Measurements from ENCODE around the gene HELZ. TPM values are rescaled to one million over a fixed set of nuclear protein-coding genes. Genes with fewer than 3 reads are reported as not detected.
"Not testable (repeated sequence)": the region's sequence is repeated elsewhere in the genome, so short reads cannot be mapped to it uniquely, and the experiment has no call there.

HELZ gene
- total RNA-seq, 1 donor from 2014 or later = 27.6 TPM

GRCh38 chr17:67052720-67053437, 192.1 kb downstream of the HELZ start:
- DNase-seq (ENCODE audit: low read depth in 2 of 2) = no peak

DNA sequence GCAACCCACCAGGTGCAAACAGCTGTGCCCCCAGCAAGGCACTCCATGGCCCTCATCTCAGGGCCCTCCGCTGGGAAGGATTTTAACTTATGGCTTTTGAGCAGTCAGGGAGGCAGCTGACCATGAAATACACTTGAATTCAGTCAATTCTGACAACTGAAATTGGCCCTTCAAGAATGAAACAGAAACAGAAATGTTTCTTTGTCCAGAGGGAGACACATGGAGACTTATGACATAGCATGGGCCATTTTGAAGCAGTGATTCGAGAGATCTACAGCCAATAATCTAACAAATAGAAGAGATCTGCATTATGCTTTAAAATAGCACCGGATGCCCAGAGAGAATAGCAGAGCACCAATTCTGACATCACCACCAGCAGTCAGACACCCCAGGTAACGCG, 193.2 kb downstream of the HELZ start:
- no peak for DNase-seq (ENCODE audit: low read depth in 2 of 2)

DNA sequence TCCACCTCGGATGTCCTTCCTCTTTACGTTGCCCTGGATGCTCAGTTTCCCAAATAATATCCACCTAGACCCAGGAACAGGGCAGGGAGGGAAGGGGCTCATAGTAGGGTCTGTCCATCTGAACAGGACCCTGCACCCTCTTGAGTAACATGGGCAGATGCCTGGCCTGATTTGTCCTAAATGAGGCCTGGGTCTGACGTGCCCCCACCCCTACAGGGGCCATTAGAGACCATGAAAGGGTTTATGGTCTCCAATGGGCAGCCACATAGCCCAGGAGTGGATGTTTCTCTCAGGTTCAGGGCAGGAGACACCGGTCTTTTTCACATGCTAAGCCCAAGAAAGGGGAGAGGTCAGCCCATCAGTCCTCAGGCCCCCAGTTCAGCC, 193.8 kb downstream of the HELZ start:
- DNase-seq (ENCODE audit: low read depth in 2 of 2) = no peak

DNA sequence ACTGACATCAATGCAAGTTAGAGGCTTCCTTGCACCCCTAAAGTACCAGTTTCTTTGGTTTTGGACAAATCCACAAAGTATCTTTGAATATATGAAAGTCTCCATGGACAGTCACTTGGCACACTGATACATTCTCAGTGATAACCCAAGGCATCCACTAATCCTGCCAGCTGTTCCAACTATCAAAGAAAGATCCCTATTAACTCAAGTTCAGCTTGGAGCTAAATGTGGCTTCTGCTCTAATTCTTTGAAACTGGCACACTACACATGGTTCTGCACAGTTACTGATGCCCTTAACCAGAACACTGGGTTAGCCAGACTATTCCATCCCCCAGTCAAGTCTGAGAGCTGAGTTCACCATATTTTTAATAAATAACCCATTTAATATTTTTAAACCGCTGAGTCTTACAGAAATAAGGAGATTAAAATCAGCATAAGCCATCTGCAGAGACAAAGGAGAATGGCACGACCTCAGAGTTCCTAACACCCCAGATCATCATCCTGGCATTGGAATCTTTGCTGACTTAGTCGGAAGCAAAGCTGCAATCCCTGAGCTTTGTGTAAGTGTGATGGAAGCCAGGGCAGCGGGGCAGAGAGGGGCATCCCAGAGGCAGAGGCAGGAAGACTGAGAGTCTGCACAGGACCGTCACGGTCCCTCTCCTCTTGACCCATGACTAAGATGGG, 194.4 kb downstream of the HELZ start:
- no peak for DNase-seq (ENCODE audit: low read depth in 2 of 2)

GRCh38 chr17:67050066-67050465, 194.9 kb downstream of the HELZ start:
- DNase-seq (ENCODE audit: low read depth in 2 of 2) = no peak

DNA sequence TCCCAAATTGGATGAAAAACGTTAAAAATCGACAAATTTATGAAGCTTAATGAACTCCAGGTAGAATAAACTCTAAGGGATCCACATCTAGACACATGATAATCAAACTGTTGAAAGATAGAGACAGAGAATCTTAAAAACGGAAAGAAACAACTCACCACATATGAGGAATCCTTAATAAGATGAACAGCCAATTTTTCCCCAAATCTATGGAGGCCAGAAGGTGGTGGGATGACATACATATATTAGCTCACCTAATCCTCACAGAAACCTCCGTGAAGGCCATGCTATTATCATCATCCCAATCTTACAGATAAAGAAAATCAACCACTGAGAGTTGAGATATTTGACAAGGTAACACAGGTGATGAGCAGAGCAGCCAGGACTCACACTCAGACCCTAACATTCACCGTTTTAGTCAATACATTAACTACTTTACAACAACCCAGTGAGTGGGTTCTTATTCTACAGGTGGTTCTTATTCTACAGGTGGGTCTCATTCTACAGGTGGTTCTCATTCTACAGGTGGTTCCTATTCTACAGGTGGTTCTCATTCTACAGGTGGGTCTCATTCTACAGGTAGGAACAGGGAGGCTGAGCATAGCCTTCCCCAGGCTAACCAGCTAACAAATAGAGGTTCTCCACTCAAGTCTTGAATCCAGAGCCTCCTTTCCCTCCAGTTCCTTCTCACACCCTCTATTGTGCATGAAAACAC, 195.8 kb downstream of the HELZ start:
- DNase-seq (ENCODE audit: low read depth in 2 of 2) = no peak

DNA sequence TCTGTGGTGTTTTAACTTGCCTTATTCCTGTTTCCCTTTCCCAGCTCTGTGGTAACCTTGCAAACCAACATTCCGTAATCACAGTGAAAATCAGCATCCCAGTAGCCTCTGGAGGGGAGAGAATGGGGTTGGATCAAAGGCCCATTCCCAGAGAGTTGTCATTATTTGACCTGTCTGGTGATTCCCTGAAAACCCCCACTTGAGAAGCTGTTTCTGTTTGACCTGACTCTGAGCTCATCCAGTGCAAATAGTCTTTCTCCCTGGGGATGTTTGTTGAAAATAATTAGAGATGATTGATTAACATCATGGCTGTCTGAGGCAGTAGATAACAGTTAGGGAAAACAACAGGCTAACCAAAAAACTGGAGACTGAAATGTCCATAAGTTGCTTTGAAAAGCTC, 197.6 kb downstream of the HELZ start:
- DNase-seq (ENCODE audit: low read depth in 2 of 2) = no peak

DNA sequence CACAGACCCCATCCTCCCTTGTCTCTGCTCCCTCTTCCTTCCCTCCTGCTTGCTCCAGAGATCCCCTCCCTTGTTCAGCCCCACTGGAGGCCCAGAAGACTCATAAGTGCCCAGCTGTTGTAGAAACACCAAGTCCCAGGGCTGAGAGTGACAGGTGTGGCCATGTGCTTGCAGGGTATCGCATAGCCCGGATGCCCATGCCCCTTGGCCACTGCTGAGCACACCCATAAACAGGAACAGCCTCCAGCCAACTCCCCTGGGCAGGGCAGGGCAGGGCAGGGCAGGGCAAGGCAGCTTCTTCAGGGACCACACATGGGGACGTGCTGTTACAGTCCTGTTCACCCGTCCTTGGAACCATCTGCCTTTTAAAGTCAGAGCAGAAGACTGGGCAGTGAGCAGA, 198.6 kb downstream of the HELZ start:
- DNase-seq (ENCODE audit: low read depth in 2 of 2) = no peak

- no peak for DNase-seq (ENCODE audit: low read depth in 2 of 2)
Observed at GRCh38 chr17:67044940-67045339, 200.1 kb downstream of the HELZ start.

DNA sequence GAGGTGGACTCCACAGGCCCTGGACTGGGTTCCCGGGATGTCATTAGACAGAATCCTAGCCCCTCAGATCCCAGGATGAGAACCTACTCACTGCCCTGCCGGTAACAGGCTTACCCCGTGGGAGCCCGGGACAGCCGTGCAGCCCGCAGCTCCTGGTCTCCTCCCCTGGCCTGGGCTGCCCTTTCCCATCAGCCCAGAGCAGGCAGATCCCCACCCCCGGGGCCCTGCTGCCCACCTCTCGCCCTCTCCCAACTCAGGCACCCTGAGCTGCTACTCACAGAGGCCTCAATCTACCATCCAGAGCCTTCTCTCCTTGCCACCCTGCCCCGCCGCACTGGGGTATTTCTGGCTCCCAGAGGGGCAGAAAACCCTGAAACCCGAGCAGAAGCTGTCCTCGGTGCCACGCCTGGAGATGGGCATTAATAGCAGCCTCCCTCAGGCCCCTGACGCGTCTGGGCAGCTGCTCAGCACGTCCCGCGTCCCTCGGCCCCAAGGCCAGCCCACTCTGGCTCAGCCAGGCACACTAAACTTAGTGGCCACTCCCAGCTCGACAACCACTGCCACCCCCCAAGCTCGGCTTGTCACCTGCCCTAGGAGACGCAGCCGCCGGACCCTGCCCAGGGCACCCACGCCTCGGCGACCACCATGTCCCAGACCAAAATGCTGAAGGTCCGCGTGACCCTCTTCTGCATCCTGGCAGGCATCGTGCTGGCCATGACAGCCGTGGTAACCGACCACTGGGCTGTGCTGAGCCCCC, 200.8 kb downstream of the HELZ start, which contains the start of gene CACNG1:
CACNG1 (plus strand) TSS at position 539 of the 757 bp plus-strand sequence; CDS start at position 646, 107 bp downstream.
- DNase-seq (ENCODE audit: low read depth in 2 of 2) = no peak

DNA sequence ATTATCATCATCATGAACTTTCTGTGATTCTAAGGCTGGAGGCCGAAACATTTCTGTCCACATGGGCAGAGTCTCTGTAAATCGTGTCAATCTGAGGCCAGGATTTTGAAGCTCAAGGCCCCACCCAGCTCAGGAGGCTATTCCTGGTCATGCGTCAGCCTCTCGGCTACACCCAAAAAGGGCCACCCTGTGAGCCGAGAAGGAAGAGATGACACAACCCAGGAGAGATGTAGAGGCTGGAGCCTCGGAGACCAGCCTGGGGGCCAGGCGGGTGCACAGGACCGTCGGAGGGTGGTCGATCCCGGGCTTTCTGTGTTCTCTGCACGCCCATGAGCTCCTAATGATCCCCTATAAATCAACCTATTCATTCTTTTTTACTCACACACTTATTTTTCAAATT, 201.7 kb downstream of the HELZ start:
- DNase-seq (ENCODE audit: low read depth in 2 of 2) = no peak

- no peak for DNase-seq (ENCODE audit: low read depth in 2 of 2)
Observed at GRCh38 chr17:67041941-67042899, 202.8 kb downstream of the HELZ start.

DNA sequence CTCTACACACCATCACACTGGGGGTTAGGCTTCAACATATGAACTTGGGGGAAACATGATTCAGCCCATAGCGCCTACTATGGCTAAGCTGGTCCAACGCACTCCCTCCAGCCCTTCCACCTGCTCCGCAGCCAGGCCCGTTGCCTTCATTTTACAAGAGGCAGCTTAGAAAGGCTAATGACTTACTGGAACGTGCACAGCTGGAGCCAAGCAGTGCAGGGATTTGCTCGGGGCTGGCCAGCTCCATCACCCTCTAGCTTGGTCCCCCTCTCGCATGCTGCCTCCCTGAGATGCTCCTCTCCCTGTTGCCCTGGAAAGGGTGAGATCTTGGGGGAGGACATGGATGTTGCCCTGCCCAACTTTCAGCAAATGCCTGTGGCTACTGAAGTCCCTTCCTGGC, 203.5 kb downstream of the HELZ start:
- no peak for DNase-seq (ENCODE audit: low read depth in 2 of 2)

DNA sequence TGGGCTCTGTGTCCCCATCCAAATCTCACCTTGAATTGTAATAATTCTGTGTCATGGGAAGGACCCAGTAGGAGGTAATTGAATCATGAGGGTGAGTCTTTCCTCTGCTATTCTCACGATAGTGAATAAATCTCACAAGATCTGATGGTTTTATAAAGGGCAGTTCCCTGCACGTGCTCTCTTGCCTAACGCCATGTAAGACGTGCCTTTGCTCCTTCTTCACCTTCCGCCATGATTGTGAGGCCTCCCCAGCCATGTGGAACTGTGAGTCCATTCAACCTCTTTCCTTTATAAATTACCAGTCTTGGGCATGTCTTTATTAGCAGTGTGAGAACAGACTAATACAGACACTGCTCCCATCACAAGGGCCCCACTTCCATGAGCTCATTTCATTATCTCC, 203.9 kb downstream of the HELZ start:
- DNase-seq (ENCODE audit: low read depth in 2 of 2) = not testable (repeated sequence)

DNA sequence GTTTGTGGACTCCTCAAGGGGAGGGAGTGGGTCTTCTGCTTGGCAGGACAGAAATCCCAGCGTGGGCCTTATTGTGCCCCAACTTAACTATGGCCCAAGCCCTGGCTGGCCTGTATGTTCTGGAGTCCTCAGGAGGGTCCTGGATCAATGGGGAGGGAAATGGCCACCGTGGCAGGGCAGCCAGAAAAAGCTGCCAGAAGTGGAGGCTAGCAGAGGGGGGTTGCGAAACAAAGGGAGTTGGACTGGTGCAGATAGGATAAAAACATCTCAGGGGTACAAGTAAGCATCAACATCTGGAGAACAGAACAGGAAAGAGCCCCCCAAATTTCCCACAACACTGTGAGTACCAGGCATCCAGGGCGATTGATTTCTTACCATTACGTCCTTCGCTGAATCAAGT, 204.3 kb downstream of the HELZ start:
- no peak for DNase-seq (ENCODE audit: low read depth in 2 of 2)

- no peak for DNase-seq (ENCODE audit: low read depth in 2 of 2)
Observed at GRCh38 chr17:67038861-67039365, 206.1 kb downstream of the HELZ start.

DNA sequence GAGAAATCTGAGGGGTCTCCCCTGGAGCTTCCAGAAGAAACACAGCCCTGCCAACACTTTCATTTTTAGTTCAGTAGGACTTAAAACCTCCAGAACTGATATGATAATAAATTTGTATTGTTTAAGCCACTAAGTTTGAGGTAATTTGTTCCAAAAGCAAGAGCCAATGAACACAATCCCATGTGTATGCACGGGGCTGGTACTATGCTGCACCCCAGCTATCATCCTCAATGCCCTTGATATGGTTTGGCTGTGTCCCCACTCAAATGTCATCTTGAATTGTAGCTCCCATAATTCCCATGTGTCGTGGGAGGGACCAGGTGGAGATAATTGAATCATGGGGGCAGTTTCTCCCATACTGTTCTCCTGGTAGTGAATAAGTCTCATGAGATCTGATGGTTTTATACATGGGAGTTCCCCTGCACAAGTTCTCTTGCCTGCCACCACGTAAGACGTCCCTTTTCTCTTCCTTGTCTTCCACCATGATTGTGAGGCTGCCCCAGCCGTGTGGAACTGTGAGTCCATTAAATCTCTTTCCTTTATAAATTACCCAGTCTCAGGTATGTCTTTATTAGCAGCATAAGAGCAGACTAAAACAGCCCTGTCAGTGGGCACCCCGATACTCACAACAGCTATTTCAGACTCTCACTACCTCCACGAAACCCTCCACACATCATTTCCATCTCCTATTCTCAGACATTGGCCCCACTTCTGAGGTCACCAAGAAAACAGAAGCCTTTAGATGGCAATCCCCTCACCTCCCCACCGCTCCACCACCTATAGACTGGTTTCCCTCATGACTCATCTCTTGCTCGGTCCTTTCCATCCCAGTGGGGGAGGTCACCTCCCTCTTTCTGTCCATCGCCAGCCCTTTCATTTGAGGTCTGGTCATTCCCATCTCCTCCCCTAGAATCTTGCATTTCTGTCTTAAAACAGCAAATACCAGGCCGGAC, 209.6 kb downstream of the HELZ start:
- no peak for DNase-seq (ENCODE audit: low read depth in 2 of 2)

DNA sequence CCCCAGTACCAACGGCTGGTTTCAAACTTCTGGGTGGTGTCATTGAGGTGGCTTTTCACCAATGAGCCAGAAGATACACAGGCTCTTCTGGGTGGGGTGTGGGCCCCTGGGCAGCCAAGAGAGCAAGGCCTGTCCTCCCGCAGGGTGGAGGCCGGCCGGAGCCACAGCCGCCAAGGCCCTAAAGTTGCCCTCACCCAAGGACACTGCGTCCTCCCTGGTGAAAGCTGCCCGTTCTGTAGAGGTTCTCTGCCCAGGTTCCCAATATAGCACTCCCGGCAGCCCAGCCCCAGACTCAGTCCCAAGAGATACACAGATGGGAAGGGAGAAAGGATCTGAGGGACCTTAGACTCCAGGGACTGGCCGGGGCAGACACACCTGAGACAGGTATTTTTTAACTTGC, 211.4 kb downstream of the HELZ start:
- no peak for DNase-seq (ENCODE audit: low read depth in 2 of 2)

GRCh38 chr17:67032985-67033384, 212.0 kb downstream of the HELZ start:
- no peak for DNase-seq (ENCODE audit: low read depth in 2 of 2)
